ENCODE data around the gene S100A8.
"Not testable (repeated sequence)": the region's sequence is repeated elsewhere in the genome, so short reads cannot be mapped to it uniquely, and the experiment has no call there.

The S100A8 gene

GRCh38 chr1:153415850-153416570, 25.1 kb upstream of the S100A8 start, which contains the start of gene S100A7A:
Gene S100A7A (plus strand): TSS chr1:153416520. CDS start chr1:153418083, 1,563 bp downstream.
- no peak for FAIRE-seq

GRCh38 chr1:153413961-153414360, 23.1 kb upstream of the S100A8 start:
- FAIRE-seq: not testable (repeated sequence)

DNA sequence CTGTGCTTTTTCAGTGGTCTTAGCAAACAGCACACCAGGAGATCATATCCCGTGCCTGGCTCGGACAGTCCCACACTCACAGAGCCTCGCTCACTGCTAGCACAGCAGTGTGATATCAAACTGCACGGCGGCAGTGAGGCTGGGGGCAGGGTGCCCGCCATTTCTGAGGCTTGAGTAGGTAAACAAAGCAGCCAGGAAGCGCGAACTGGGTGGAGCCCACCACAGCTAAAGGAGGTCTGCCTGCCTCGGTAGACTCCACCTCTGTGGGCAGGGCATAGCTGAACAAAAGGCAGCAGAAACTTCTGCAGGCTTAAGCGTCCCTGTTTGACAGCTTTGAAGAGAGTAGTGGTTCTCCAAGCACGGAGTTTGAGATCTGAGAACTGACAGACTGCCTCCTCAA, 16.4 kb upstream of the S100A8 start:
- FAIRE-seq: not testable (repeated sequence)

GRCh38 chr1:153405825-153406599, 15.1 kb upstream of the S100A8 start:
- FAIRE-seq: not testable (repeated sequence)

GRCh38 chr1:153404768-153405167, 13.9 kb upstream of the S100A8 start:
- FAIRE-seq: no peak

DNA sequence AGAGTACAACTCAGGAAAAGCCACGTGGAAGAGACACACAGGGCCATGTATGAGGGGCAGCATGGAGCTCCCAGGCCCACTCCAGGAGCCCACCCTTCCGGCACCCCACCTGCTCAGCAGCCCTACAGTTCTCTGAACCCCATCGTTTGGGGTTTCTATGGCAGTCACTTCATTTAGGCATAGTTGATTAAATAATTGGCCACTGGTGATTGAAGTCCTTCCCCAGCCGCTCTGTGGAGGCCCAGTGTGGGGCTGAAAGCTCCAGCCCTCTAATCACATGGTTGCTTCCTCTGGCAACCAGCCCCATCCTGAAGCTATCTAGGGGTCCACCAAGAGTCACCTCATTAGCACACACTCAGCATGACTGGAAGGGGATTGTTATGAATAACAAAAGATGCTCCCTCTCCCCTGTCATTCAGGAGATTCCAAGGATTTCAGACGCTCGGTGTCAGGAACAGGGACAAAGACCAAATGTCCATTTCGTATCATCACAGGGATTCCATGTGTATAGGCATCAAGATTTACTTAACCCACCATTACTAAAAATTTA, 13.3 kb upstream of the S100A8 start:
- FAIRE-seq: no peak

DNA sequence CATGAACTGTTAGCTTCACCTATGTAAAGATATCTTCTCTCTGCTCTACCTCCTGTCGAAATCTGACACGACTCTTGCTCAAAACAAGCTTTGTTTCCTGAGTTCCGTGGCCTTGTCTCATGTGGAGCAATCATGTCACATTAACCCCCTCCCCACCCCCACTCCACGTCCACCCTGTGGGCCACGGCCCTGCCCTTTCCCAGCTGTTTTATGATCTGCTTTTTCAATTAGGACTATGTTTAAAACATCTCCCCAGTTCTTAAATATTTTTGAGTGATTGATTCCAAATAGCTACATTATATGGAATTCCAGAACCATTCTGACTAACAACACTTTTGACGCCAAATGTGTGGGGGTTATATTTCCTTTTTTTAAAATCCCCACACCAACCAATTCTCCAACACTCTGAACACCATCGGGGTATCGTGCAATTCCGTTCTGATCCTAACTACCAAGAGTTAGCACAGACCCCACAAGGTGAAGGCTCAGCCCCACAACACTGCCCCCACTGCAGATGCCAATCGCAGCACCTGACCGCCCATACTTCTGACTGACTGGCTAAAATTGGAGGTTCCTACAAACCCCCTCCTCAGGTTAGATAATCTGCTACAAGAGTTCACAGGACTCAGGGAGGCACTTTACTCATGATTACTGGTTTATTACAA, 12.7 kb upstream of the S100A8 start:
- FAIRE-seq: no peak

- no peak for FAIRE-seq
These were observed 11.4 kb upstream of the S100A8 start for GRCh38 chr1:153402226-153402625.

DNA sequence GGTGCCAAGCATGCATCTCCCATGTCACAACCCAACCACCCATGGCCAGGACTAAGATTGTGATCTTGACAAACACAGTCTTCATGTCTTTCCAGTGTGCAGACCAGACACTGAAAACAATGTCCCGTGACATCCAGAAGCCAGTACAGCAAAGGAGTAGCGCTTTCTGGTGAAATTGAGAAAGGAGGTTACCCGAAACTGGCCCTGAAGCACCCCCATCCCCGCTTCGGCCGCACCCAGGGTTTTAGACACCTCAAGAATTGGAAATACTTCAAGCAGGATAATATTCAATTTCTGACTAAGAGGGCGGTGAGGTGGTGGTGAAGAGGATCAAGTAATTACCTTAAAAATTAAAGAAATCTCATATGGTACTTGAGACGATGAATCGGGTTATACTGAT, 10.6 kb upstream of the S100A8 start:
- FAIRE-seq: no peak

DNA sequence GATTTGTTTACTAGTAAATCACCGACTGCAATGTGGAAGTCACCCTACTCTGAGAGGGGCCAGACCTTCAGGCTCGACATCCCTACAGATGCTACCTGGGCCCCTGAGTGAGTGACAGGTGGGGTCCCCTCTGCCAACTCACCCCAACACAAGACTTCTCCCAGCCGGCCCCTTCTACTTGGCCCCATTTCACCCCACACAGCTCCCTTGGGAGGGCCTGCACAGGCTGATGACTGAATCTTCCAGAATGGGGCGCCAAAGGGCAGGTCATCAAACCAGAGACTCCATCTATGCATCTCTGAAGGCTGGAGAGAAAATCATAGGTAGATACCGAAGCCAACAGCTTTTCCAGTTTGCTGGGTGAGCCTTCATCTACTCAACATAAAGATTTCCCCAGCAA, 9.4 kb upstream of the S100A8 start:
- no peak for FAIRE-seq

- FAIRE-seq: no peak
These were observed 8.7 kb upstream of the S100A8 start for GRCh38 chr1:153399401-153400055.

GRCh38 chr1:153397924-153398651, 7.2 kb upstream of the S100A8 start:
- FAIRE-seq: no peak

GRCh38 chr1:153397051-153397923, 6.4 kb upstream of the S100A8 start:
- no peak for FAIRE-seq

DNA sequence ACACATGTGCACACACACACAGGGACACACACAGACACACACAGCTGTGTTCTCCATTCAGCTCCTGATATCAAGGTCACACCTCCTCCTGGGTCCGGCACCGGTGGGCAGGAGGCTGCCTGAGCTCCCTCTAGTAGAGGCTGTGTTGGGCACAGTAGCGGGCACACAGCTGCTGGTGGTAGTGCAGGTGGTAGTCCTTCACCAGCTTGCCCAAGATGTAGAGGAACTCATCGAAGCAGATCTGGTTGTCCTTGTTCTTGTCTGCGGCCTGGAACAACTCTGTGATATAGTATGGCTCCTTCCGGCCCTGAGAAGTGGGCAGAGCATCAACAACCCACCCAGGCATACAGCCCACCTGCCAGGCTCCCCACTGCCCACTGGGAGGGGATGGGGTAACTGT, 5.6 kb upstream of the S100A8 start:
- FAIRE-seq: no peak

GRCh38 chr1:153395776-153396175, 4.9 kb upstream of the S100A8 start:
- no peak for FAIRE-seq

DNA sequence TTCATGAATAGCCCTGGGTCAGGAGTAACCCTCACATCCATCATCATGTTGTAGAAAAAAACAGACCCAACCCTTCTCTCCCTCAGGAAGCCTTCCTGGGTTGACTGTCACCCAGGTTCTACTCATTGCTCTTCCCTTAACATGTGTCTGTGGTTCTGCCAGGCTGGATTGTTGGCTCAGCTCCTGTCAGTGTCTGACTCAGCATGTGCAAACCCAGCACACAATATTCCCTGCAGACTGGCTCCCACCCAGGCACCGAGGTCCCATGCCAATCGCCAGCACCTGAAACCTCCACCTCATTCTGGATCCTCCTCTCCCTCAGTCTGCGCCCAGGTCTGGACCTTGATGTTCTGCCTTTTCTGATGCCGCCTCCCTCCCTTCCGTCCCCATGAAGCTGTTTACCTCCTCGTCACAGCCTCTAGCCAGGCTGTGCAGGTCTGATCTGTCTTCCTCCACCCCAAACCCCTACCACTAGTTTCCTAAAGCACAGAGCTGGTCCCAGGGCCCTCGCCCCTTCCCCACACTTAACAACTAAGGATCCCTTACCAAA, 4.3 kb upstream of the S100A8 start:
- no peak for FAIRE-seq

DNA sequence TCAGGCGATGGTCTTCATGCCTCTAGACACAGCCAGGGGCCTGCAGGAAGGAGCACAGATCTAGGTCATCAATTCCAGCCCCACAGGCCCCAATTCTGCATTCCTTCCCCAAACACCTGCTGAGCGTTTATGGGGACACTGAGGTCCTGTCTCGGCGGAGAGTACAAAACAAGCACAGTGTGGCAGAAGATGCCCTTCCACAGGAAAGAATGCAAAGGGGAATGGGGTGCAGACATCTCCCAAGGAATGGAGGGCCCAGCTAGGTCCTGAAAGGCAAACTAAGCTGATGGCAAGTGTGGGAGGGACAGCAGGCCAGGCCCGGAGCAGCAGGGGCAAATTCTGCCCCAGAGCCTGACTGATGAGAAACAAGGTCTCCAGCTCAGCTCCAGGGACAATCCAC, 3.5 kb upstream of the S100A8 start:
- FAIRE-seq: no peak

- no peak for FAIRE-seq
These were observed 3.1 kb upstream of the S100A8 start for GRCh38 chr1:153393926-153394325.

- FAIRE-seq: no peak
These were observed 1.9 kb upstream of the S100A8 start for GRCh38 chr1:153392822-153393221.

- FAIRE-seq: no peak
These were observed 1.4 kb upstream of the S100A8 start for GRCh38 chr1:153392258-153392657.
